HFFc6 (cell line): Measurements from ENCODE around the gene HOXA6. TPM values are rescaled to one million over a fixed set of nuclear protein-coding genes. Genes with fewer than 3 reads are reported as not detected.

Experiments
- DNase-seq: peaks from one replicate; pipeline ENCODE4 v3.0.0-alpha.2; 2018
- H3K27ac Mint-ChIP-seq: 2 replicates; pipeline ENCODE4 v1.8.0; 2020; ENCODE audit warnings: mild to moderate bottlenecking, mixed read lengths
- H3K27me3 Mint-ChIP-seq: 2 replicates; pipeline ENCODE4 v1.8.0; 2021; ENCODE audit warnings: mild to moderate bottlenecking, moderate library complexity, mixed read lengths; ENCODE audit not compliant: insufficient read depth
- H3K36me3 Mint-ChIP-seq: 2 replicates; pipeline ENCODE4 v1.8.0; 2021; ENCODE audit warnings: low read depth, mixed read lengths
- H3K4me1 Mint-ChIP-seq: 2 replicates; pipeline ENCODE4 v1.8.0; 2020; ENCODE audit warnings: low read depth, mixed read lengths
- H3K4me3 Mint-ChIP-seq: 2 replicates; pipeline ENCODE4 v1.8.0; 2020; ENCODE audit warnings: mild to moderate bottlenecking, moderate library complexity, mixed read lengths
- H3K9me3 Mint-ChIP-seq: 2 replicates; pipeline ENCODE4 v1.8.0; 2020; ENCODE audit warnings: mild to moderate bottlenecking, mixed read lengths
- CTCF ChIP-seq: fragments of 200-600 bp; sonication (generic); IDR thresholded peaks from 2 replicates; pipeline ENCODE4 v1.5.0; 2021; ENCODE audit warnings: antibody characterized with exemption, mild to moderate bottlenecking
- total RNA-seq, 6 experiments: library from RNA; stranded (reverse); fragmentation: NEBNext Ultra II Directional; extraction: Animal tissue kit (Norgen Biotek cat#: 25700); gene quantifications; 2 replicates in 1 of 6; 3 replicates in 5 of 6; pipeline ENCODE4 v1.2.3, GENCODE V29; 2021

The HOXA6 gene
- total RNA-seq, 6 experiments from 2014 or later = 2.3 to 3.8 (median 2.8) TPM

DNA sequence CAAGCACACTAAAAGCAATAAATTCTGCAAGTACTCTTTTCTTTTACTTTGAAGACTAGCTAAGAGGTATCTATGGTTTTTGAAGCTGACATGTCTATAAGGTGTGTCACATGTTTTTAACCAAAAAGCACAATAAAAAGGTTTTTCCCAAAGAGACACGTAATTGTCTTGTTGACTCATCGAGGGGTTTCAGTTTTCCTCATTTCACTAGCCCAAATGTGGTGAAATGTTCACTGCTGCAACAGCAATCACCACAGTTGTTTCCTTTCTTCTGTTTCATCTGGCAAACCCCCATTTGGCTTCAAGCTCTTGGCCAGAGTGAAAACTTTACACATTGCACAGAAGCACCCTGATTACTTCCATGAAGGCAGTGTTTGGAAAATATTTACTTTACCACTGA, 13.2 kb downstream of the HOXA6 start:
- peak; percentile 41 for DNase-seq
- Mint-ChIP-seq H3K27ac (peak overlapping the region; percentile 44; the same call in 1 of the 2 replicates), H3K36me3 (peaks cover 10% of the 10 kb centered on the region), H3K27me3 (no peaks in the 10 kb centered on the region; the same call in none of the 2 replicates), H3K4me3 (no peak overlapping the region), H3K4me1 (peaks cover 34% of the 10 kb centered on the region), H3K9me3 (no peaks in the 10 kb centered on the region)
- no peak for TF ChIP-seq CTCF

- TF ChIP-seq CTCF = no peak
- no peak for DNase-seq
- Mint-ChIP-seq H3K9me3 (no peaks in the 10 kb centered on the region), H3K4me1 (peaks cover 34% of the 10 kb centered on the region), H3K36me3 (peaks cover 14% of the 10 kb centered on the region), H3K27ac (peak overlapping the region; percentile 44; the same call in 1 of the 2 replicates), H3K4me3 (no peak overlapping the region), H3K27me3 (no peaks in the 10 kb centered on the region; the same call in none of the 2 replicates)
These were observed 14.0 kb downstream of the HOXA6 start for GRCh38 chr7:27133409-27134231.

GRCh38 chr7:27132978-27133377, 14.6 kb downstream of the HOXA6 start:
- Mint-ChIP-seq H3K4me1 (peaks cover 34% of the 10 kb centered on the region), H3K9me3 (no peaks in the 10 kb centered on the region), H3K27me3 (peaks cover 2% of the 10 kb centered on the region), H3K27ac (no peak overlapping the region), H3K4me3 (no peak overlapping the region), H3K36me3 (peaks cover 17% of the 10 kb centered on the region)
- no peak for DNase-seq
- TF ChIP-seq CTCF = no peak

GRCh38 chr7:27132214-27132613, 15.4 kb downstream of the HOXA6 start:
- no peak for TF ChIP-seq CTCF
- H3K36me3 Mint-ChIP-seq = peaks cover 17% of the 10 kb centered on the region
- H3K4me1 Mint-ChIP-seq = peaks cover 34% of the 10 kb centered on the region
- no peak overlapping the region; the same call in 1 of the 2 replicates for H3K4me3 Mint-ChIP-seq
- no peak overlapping the region for H3K27ac Mint-ChIP-seq
- peaks cover 8% of the 10 kb centered on the region for H3K27me3 Mint-ChIP-seq
- no peak for DNase-seq
- H3K9me3 Mint-ChIP-seq = no peaks in the 10 kb centered on the region

GRCh38 chr7:27131390-27131819, 16.2 kb downstream of the HOXA6 start:
- Mint-ChIP-seq H3K36me3 (peaks cover 17% of the 10 kb centered on the region), H3K4me3 (peak overlapping the region; percentile 85), H3K9me3 (no peaks in the 10 kb centered on the region), H3K4me1 (peaks cover 34% of the 10 kb centered on the region), H3K27ac (peak overlapping the region; percentile 52), H3K27me3 (peaks cover 9% of the 10 kb centered on the region)
- TF ChIP-seq CTCF = no peak
- DNase-seq = no peak
